Osteoblast (primary cell): Measurements from ENCODE around the gene KLK10. TPM values are rescaled to one million over a fixed set of nuclear protein-coding genes. Genes with fewer than 3 reads are reported as not detected.

Source experiments
- DNase-seq: peaks from one replicate; pipeline ENCODE4 v3.0.0; 2011; ENCODE audit warnings: low spot score, mixed read lengths; ENCODE audit not compliant: insufficient read length; ENCODE audit errors: missing footprints
- H2AFZ ChIP-seq: 2 replicates; pipeline ENCODE4 v1.6.0; 2011; ENCODE audit warnings: mild to moderate bottlenecking, low read length
- H3K27ac ChIP-seq: 2 replicates; pipeline ENCODE4 v1.5.1; 2011; ENCODE audit warnings: mild to moderate bottlenecking, low read depth, low read length, moderate library complexity
- H3K27me3 ChIP-seq: 2 replicates; pipeline ENCODE4 v1.6.0; 2012; ENCODE audit warnings: mild to moderate bottlenecking, control low read depth, inconsistent platforms, low read length, moderate library complexity; ENCODE audit not compliant: insufficient read depth
- H3K36me3 ChIP-seq: 2 replicates; pipeline ENCODE4 v1.5.1; 2011; ENCODE audit warnings: mild to moderate bottlenecking, low read length, control low read depth, moderate library complexity; ENCODE audit not compliant: insufficient read depth
- H3K4me1 ChIP-seq: 2 replicates; pipeline ENCODE4 v1.5.1; 2011; ENCODE audit warnings: mild to moderate bottlenecking, low read length, control low read depth, moderate library complexity; ENCODE audit not compliant: insufficient read depth
- H3K4me2 ChIP-seq: 2 replicates; pipeline ENCODE4 v1.6.0; 2011; ENCODE audit warnings: mild to moderate bottlenecking, low read length; ENCODE audit not compliant: insufficient read depth
- H3K4me3 ChIP-seq: fragments of 200-600 bp; sonication (generic); 3 replicates; pipeline ENCODE4 v1.5.1; 2012; ENCODE audit warnings: mild to moderate bottlenecking, low read length, inconsistent platforms; ENCODE audit not compliant: insufficient read depth
- H3K79me2 ChIP-seq: 2 replicates; pipeline ENCODE4 v1.6.0; 2012; ENCODE audit warnings: mild to moderate bottlenecking, low read length, control low read depth, inconsistent platforms; ENCODE audit not compliant: insufficient read depth
- H3K9me3 ChIP-seq: 2 replicates; pipeline ENCODE4 v1.5.1; 2011; ENCODE audit warnings: low read depth, low read length, control low read depth
- H4K20me1 ChIP-seq: 2 replicates; pipeline ENCODE4 v1.6.0; 2012; ENCODE audit warnings: mild to moderate bottlenecking, low read length, control low read depth; ENCODE audit not compliant: insufficient read depth
- CTCF ChIP-seq: IDR thresholded peaks from 2 replicates; pipeline ENCODE4 v1.5.1; 2011; ENCODE audit warnings: mild to moderate bottlenecking, low read depth, low read length, moderate library complexity; ENCODE audit errors: extremely low read depth
- total RNA-seq: library from RNA; depleted of rRNA; stranded (reverse); fragments of >200 nt; gene quantifications from 2 replicates; pipeline ENCODE4 v1.2.3, GENCODE V29; 2012

The KLK10 gene
- total RNA-seq, 1 donor, result not detected

DNA sequence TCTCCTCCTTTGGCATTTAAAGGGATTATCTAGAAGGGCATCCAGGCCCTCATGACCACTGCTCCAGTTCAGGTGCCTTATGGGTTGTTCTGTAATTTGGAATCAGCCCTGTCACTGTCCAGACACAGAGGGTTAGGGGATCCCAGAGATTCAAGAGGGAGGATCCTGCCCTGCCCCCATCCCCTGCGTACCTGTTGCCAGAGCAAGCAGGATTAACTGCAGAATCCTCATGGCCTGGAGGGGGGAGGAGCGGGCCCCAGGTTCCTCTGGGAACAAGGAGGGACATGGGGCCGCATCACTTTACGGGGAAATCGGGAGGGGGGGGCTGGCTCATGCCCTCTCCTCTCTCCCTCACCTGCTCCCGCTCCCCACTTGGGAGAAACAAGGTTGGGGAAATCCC, 5.9 kb upstream of the KLK10 start:
- no peak overlapping the region for H3K4me3 ChIP-seq
- no peak for TF ChIP-seq CTCF
- no peaks in the 10 kb centered on the region for H4K20me1 ChIP-seq
- no peaks in the 10 kb centered on the region for H3K4me1 ChIP-seq
- no peak overlapping the region for H2AFZ ChIP-seq
- no peaks in the 10 kb centered on the region for H3K9me3 ChIP-seq
- H3K27ac ChIP-seq, result no peak overlapping the region
- peaks cover 17% of the 10 kb centered on the region for H3K27me3 ChIP-seq
- no peaks in the 10 kb centered on the region for H3K36me3 ChIP-seq
- no peak overlapping the region for H3K4me2 ChIP-seq
- DNase-seq, result peak; percentile 67
- no peaks in the 10 kb centered on the region for H3K79me2 ChIP-seq

DNA sequence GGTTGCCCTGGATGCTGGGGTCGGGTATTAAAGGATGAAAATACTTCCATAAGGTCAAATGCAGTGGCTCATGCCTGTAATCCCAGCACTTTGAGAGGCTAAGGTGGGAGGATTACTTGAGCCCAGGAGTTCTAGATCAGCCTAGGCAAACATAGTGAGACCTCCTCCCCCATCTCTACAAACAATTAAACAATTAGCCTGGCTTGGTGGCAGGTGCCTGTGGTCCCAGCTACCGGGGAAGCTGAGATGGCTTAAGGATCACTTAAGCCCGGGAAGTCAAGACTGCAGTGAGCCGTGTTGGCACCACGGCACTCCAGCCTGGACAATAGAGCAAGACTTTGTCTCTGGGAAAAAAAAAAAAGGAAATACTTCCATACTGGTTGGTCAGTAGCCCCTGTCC, 5.4 kb upstream of the KLK10 start:
- Histone ChIP-seq H3K79me2 (no peaks in the 10 kb centered on the region), H4K20me1 (no peaks in the 10 kb centered on the region), H3K4me3 (no peak overlapping the region), H3K9me3 (no peaks in the 10 kb centered on the region), H3K4me2 (no peak overlapping the region), H3K27ac (no peak overlapping the region), H3K27me3 (peaks cover 22% of the 10 kb centered on the region), H3K4me1 (no peaks in the 10 kb centered on the region), H3K36me3 (no peaks in the 10 kb centered on the region), H2AFZ (no peak overlapping the region)
- no peak for DNase-seq
- no peak for TF ChIP-seq CTCF

DNA sequence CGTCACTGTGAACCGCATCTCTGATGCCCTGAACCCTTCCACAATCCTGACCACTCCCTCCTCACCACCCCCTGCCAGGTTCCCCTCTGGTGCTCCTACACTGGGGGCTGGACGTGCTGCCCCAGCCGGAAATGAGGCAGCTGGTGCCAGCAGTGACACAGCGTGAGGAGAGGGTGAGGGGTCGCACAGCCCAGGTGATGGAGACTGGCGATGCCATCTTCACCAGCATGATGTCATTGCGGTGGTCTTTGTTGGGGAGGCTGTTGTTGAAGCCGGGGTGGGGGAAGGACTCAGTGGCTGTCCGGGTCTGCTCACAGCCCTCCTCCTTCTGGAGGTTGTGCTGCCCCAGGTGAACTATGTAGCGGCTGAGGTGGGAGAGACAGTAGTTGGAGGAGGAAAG, 4.4 kb upstream of the KLK10 start:
- Histone ChIP-seq H4K20me1 (no peaks in the 10 kb centered on the region), H3K36me3 (no peaks in the 10 kb centered on the region), H3K27ac (no peak overlapping the region), H3K4me2 (no peak overlapping the region), H2AFZ (no peak overlapping the region), H3K9me3 (no peaks in the 10 kb centered on the region), H3K4me1 (no peaks in the 10 kb centered on the region), H3K27me3 (peaks cover 31% of the 10 kb centered on the region), H3K4me3 (no peak overlapping the region), H3K79me2 (no peaks in the 10 kb centered on the region)
- DNase-seq, result no peak
- no peak for TF ChIP-seq CTCF

- no peak overlapping the region for H3K4me2 ChIP-seq
- no peak overlapping the region for H3K4me3 ChIP-seq
- no peaks in the 10 kb centered on the region for H3K9me3 ChIP-seq
- no peaks in the 10 kb centered on the region for H3K36me3 ChIP-seq
- H3K79me2 ChIP-seq, result no peaks in the 10 kb centered on the region
- H2AFZ ChIP-seq, result no peak overlapping the region
- no peak for TF ChIP-seq CTCF
- no peaks in the 10 kb centered on the region for H4K20me1 ChIP-seq
- no peaks in the 10 kb centered on the region for H3K4me1 ChIP-seq
- peak; percentile 51 for DNase-seq
- H3K27me3 ChIP-seq, result peaks cover 37% of the 10 kb centered on the region
- no peak overlapping the region for H3K27ac ChIP-seq
Measured at GRCh38 chr19:51022526-51022925, 3.0 kb upstream of the KLK10 start.
